GM12875 (cell line): ENCODE results near the gene POLR2J3.
"Not testable (repeated sequence)": the region's sequence is repeated elsewhere in the genome, so short reads cannot be mapped to it uniquely, and the experiment has no call there.

Source experiments
- H3K4me3 ChIP-seq: one replicate; pipeline ENCODE4 v1.5.1; 2011; ENCODE audit warnings: low read depth, low read length, control low read depth

The POLR2J3 gene

GRCh38 chr7:102592477-102593019, 20.2 kb upstream of the POLR2J3 start:
- H3K4me3 ChIP-seq: not testable (repeated sequence)

DNA sequence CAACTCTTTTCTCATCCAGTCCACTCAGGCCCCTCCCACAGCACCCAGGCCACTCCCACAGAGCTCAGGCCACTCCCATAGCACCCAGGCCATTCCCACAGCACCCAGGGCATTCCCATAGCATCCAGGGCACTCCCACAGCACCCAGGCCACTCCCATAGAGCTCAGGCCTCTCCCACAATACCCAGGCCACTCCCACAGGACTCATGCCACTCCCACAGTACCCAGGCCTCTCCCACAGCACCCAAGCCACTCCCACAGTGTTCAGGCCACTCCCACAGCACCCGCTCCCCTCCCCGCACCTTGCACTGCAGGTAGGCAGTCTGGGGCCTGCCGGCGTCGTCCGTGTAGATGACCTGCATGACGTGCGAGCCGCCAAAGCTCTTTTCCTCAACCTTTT, 17.5 kb upstream of the POLR2J3 start:
- not testable (repeated sequence) for H3K4me3 ChIP-seq

DNA sequence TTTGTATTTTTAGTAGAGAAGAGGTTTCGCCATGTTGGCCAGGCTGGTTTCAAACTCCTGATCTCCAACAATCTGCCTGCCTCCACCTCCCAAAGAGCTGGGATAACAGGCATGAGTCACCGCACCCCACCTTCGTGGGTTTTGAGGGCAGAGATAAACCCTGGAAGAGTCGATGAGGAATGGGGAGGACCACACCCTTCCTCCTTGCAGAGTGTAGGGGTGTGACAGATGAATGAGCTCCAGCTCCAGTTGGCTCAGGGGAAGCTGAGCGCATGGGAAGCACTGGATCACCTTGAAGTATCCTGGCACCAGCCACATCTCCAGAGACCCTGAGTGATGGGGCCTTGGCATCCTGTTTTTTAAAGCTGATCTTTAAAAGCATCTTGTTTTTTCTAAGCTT, 11.1 kb upstream of the POLR2J3 start:
- H3K4me3 ChIP-seq: not testable (repeated sequence)

- not testable (repeated sequence) for H3K4me3 ChIP-seq
Observed at GRCh38 chr7:102581722-102582121, 9.3 kb upstream of the POLR2J3 start.

- H3K4me3 ChIP-seq: not testable (repeated sequence)
Observed at GRCh38 chr7:102578486-102578885, 6.1 kb upstream of the POLR2J3 start.

- not testable (repeated sequence) for H3K4me3 ChIP-seq
Observed at GRCh38 chr7:102577315-102578240, 5.2 kb upstream of the POLR2J3 start.

DNA sequence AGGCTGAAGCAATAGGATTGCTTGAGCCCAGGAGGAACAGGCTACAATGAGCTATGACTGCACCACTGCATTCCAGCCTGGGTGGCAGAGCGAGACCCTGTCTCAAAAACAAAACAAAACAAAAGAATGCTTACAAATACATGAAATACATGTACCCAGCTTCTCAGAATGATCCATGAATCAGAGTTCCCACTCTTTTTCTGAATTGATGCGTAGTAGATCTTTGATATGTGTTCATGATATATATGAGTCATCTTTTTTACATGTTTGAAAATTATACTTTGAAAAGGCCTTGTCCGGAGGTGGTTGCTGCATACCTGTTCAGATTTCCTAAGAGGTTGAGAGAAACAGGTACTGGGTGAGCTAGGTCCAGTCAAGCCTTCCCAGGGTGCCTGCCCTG, 4.0 kb upstream of the POLR2J3 start:
- H3K4me3 ChIP-seq: not testable (repeated sequence)

- not testable (repeated sequence) for H3K4me3 ChIP-seq
Observed at GRCh38 chr7:102574607-102575006, 2.2 kb upstream of the POLR2J3 start.

DNA sequence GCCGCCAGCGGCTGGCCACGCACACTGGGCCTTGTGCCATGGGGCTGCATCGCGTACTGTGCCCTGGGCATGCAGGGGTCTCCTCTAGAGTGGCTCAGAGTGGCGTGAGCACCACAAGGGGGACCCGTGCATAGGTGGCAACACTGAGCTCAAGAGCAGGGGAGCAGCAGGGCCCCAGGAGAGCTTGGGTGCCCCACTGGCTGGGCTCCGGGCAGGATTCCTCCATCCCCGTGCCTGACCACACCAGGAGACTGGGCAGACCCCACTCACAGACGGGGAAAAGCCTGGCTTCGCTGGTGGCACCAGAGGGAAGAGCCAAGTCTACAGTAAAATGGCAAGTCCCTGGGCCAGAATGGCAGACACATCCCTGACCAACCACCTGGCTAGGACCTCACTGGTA, 3.8 kb downstream of the POLR2J3 start:
- not testable (repeated sequence) for H3K4me3 ChIP-seq

DNA sequence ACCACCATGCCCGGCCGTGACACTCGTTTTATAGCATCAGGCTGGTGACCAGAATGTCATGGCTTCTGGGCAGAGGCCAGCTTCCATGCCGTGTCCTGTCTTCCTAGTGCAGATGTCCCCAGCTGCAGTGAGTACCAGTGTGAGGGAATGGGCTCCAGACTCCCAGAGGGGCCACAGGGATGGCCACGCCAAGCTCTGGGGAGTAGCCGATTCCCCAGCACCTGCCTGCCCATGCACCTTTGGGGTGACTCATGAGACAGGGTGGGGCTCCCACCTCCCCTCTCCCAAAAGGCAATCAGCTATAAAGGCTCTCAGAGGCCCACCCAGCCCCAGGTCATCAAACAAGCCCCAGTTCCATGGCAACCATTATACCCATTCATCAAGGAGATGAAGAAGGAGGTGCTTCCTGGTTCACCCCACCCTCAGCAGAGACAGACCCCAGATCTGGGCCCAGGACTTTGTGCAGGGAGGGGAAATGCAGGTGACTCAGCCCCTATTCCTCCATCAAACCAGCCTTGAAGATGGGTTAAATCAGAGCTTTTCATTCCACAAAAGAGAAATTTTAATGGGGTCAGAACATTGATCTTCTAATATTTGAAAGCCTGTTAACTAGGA, 21.5 kb downstream of the POLR2J3 start, which contains the start of gene SPDYE2:
SPDYE2 (plus strand) TSS at position 419 of the 615 bp plus-strand sequence. CDS start 2,030 bp downstream, outside the sequence.
- H3K4me3 ChIP-seq: not testable (repeated sequence)

DNA sequence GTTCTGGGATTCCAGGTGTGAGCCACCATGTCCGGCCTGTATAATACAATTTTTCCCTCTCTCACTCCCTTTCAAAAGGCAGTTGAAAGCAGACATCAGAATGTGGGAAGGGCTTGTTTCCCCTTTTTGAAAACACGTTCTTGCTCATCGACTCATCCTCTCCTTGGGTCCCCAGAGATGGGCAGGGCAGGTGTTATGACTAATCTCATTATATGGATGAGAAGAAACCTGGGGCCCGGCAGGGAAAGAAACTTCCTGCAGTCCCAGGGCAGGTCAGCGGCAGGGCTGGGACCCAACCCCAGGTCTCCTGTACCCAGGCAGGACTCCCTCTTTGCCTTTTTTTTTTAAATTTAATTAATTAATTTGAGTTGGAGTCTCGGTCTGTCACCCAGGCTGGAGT, 26.0 kb downstream of the POLR2J3 start:
- not testable (repeated sequence) for H3K4me3 ChIP-seq

DNA sequence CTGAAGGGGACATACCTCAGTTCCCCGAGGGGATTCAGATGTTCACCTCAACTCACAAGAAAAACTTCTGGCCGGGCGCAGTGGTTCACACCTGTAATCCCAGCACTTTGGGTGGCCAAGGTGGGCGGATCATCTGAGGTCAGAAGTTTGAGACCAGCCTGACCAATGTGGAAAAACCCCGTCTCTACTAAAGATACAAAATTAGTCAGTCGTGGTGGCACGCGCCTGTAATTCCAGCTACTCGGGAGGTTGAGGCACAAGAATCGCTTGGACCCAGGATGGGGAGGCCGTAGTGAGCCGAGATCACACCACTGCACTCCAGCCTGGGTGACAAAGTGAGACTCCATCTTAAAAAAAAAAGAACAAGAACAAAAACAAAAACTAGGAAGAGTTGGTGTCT, 27.1 kb downstream of the POLR2J3 start:
- not testable (repeated sequence) for H3K4me3 ChIP-seq

GRCh38 chr7:102544372-102544771, 28.0 kb downstream of the POLR2J3 start:
- not testable (repeated sequence) for H3K4me3 ChIP-seq

- not testable (repeated sequence) for H3K4me3 ChIP-seq
Observed at GRCh38 chr7:102543596-102543995, 28.8 kb downstream of the POLR2J3 start, which contains the start of gene UPK3BL2. TSS of gene UPK3BL2 (minus strand) at chr7:102543696. CDS start at chr7:102543636, 60 bp downstream.

- not testable (repeated sequence) for H3K4me3 ChIP-seq
Observed at GRCh38 chr7:102542771-102543170, 29.6 kb downstream of the POLR2J3 start.

DNA sequence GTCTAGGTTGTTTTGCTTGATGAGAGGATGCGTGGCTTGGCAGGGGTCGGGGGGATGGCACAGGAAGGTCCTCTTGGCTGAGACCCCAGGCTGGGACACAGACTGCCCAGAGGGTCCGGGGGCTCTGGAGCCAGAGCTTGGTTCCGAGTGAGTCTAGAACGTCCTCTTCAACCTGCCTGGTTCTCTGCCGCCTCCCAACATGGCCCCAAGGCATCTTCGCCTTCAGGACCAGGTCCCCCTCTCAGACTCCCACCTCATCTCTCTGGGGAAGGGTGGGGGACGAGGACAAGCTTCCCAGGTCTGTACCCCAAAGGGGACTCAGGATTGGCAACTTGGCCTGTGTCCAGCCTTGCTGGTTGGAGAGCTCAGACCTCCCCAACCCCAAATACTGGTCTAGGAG, 30.3 kb downstream of the POLR2J3 start:
- H3K4me3 ChIP-seq: not testable (repeated sequence)

DNA sequence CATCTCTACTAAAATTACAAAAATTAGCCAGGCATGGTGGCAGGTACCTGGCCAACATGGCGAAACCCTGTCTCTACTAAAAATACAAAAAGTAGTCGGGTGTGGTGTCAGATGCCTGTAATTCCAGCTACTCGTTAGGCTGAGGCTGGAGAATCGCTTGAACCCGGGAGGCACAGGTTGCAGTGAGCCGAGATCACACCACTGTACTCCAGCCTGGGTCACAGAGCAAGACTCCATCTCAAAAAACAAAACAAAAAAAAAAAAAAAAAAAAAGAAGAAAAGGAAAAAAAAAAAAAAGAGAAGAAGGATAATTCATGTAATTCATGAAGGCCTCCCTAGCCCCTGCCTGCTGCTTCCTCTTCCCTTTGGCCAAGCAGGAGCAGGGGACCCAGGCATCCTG, 31.8 kb downstream of the POLR2J3 start:
- not testable (repeated sequence) for H3K4me3 ChIP-seq

DNA sequence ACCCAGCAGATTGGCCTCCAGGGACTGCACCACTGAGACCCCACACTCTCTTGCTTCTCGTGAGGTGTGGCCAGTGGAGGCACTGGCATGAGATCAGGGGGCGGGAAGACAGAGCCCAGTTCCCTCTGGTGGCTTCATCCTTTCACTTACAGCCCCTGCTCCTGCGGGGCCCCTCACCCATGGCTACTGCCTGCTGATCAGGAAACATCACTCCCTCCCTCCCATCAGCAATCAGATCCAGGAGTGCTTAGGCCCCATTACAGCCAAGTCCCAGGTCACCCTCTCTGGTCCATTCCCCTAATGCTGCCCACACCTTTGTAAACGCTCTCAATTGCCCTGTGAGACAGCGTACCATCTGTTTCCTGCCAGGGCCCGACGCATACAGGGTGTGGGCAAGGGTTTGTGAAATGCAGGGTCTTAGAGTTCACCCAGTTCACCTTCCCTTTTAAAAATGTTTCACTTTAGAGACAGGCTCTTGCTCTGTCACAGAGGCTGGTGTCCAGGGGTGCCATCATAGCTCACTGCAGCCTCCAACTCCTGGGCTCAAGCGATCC, 37.2 kb downstream of the POLR2J3 start:
- H3K4me3 ChIP-seq: not testable (repeated sequence)

GRCh38 chr7:102532127-102532526, 40.3 kb downstream of the POLR2J3 start:
- not testable (repeated sequence) for H3K4me3 ChIP-seq

GRCh38 chr7:102531583-102531982, 40.8 kb downstream of the POLR2J3 start:
- not testable (repeated sequence) for H3K4me3 ChIP-seq
